CD14-positive monocyte (primary cell): Measurements from ENCODE around the gene CFAP299. TPM values are rescaled to one million over a fixed set of nuclear protein-coding genes. Genes with fewer than 3 reads are reported as not detected.

Experiments used
- DNase-seq, 3 donors: peaks; one replicate each; pipeline ENCODE4 v3.0.0-alpha.2; 2011 to 2022
- H2AFZ ChIP-seq: 2 replicates; pipeline ENCODE4 v1.6.0; 2012; ENCODE audit warnings: mild to moderate bottlenecking, low read depth, low read length, inconsistent platforms; ENCODE audit not compliant: insufficient read depth, poor library complexity, severe bottlenecking
- H3K27ac ChIP-seq, 2 donors: 1 replicate in 1 of 2; 2 replicates in 1 of 2; pipeline ENCODE4 v1.5.1; 2012 to 2013; ENCODE audit warnings: low read length in 2 of 2, control low read depth in 1 of 2, inconsistent platforms in 1 of 2, low read depth in 1 of 2, mild to moderate bottlenecking in 1 of 2
- H3K27me3 ChIP-seq, 2 donors: one replicate each; pipeline versions ENCODE4 v1.6.0 to v1.6.1; 2011 to 2013; ENCODE audit warnings: low read length in 2 of 2; ENCODE audit not compliant: control insufficient read depth in 2 of 2, insufficient read depth in 2 of 2
- H3K36me3 ChIP-seq, 2 donors: replicated peaks in 1 of 2; 1 replicate in 1 of 2; 2 replicates in 1 of 2; pipeline versions ENCODE4 v1.5.1 to v1.6.1; 2012 to 2013; ENCODE audit warnings: low read length in 2 of 2, control low read depth in 1 of 2, inconsistent platforms in 1 of 2, mild to moderate bottlenecking in 1 of 2; ENCODE audit not compliant: insufficient read depth in 2 of 2, control insufficient read depth in 1 of 2
- H3K4me1 ChIP-seq, 2 donors: 1 replicate in 1 of 2; 2 replicates in 1 of 2; pipeline versions ENCODE4 v1.5.1 to v1.6.1; 2012 to 2013; ENCODE audit warnings: low read length in 2 of 2, control low read depth in 1 of 2, inconsistent platforms in 1 of 2, mild to moderate bottlenecking in 1 of 2, moderate library complexity in 1 of 2; ENCODE audit not compliant: insufficient read depth in 2 of 2, control insufficient read depth in 1 of 2
- H3K4me2 ChIP-seq: replicated peaks from 2 replicates; pipeline ENCODE3; 2012; ENCODE audit warnings: low read length, moderate library complexity, mild to moderate bottlenecking; ENCODE audit not compliant: poor library complexity, severe bottlenecking; ENCODE audit errors: extremely low read depth
- H3K4me3 ChIP-seq, 3 experiments: fragments of 200-600 bp in 1 of 3; sonication (generic) in 1 of 3; replicated peaks in 1 of 3; 1 replicate in 2 of 3; 2 replicates in 1 of 3; pipeline ENCODE4 v1.5.1; 2011 to 2013; ENCODE audit warnings: low read length in 3 of 3, mild to moderate bottlenecking in 3 of 3, control low read depth in 2 of 3, low read depth in 2 of 3, inconsistent platforms in 1 of 3, moderate library complexity in 1 of 3
- H3K79me2 ChIP-seq: 2 replicates; pipeline ENCODE4 v1.6.0; 2012; ENCODE audit warnings: mild to moderate bottlenecking, control low read depth, inconsistent platforms, low read length, moderate library complexity; ENCODE audit not compliant: insufficient read depth
- H3K9ac ChIP-seq: 2 replicates; pipeline ENCODE4 v1.6.0; 2017; ENCODE audit warnings: low read length, mild to moderate bottlenecking; ENCODE audit not compliant: insufficient read depth, poor library complexity, severe bottlenecking
- H3K9me3 ChIP-seq, 2 donors: replicated peaks in 1 of 2; 1 replicate in 1 of 2; 2 replicates in 1 of 2; pipeline versions ENCODE4 v1.5.1 to v1.6.1; 2012 to 2013; ENCODE audit warnings: low read length in 2 of 2, control low read depth in 1 of 2; ENCODE audit not compliant: control insufficient read depth in 1 of 2, insufficient read depth in 1 of 2
- H4K20me1 ChIP-seq: 2 replicates; pipeline ENCODE4 v1.6.0; 2012; ENCODE audit warnings: mild to moderate bottlenecking, low read length, control low read depth, moderate library complexity; ENCODE audit not compliant: insufficient read depth
- H3K27ac Mint-ChIP-seq, 7 donors: one replicate each; pipeline ENCODE4 v1.8.0; 2020; ENCODE audit warnings: mild to moderate bottlenecking in 7 of 7, mixed read lengths in 7 of 7, moderate library complexity in 6 of 7, inconsistent platforms in 2 of 7
- H3K27me3 Mint-ChIP-seq, 3 donors: one replicate each; pipeline ENCODE4 v1.8.0; 2021 to 2022; ENCODE audit warnings: low read depth in 3 of 3, mild to moderate bottlenecking in 3 of 3, mixed read lengths in 3 of 3, moderate library complexity in 3 of 3, inconsistent platforms in 1 of 3
- H3K36me3 Mint-ChIP-seq, 2 donors: one replicate each; pipeline ENCODE4 v1.8.0; 2020; ENCODE audit warnings: mixed read lengths in 2 of 2, inconsistent platforms in 1 of 2, mild to moderate bottlenecking in 1 of 2
- H3K4me1 Mint-ChIP-seq: one replicate; pipeline ENCODE4 v1.8.0; 2020; ENCODE audit warnings: mild to moderate bottlenecking, mixed read lengths
- H3K4me3 Mint-ChIP-seq, 2 donors: one replicate each; pipeline ENCODE4 v1.8.0; 2020; ENCODE audit warnings: mild to moderate bottlenecking in 2 of 2, mixed read lengths in 2 of 2, moderate library complexity in 1 of 2
- H3K9me3 Mint-ChIP-seq, 7 donors: one replicate each; pipeline ENCODE4 v1.8.0; 2020 to 2022; ENCODE audit warnings: mixed read lengths in 7 of 7, mild to moderate bottlenecking in 6 of 7, moderate library complexity in 6 of 7, inconsistent platforms in 2 of 7
- CTCF ChIP-seq: fragments of 200-600 bp; IDR thresholded peaks from one replicate; pipeline ENCODE4 v1.8.0; 2022; ENCODE audit warnings: antibody characterized with exemption, mild to moderate bottlenecking
- WGBS: methylation state at CpG from one replicate; pipeline ENCODE4 v1.1.5; 2013; ENCODE audit warnings: missing lambda C conversion rate; ENCODE audit not compliant: insufficient coverage; 5-methylcytosine and 5-hydroxymethylcytosine counted together
- intact Hi-C, 2 donors: fragments of 100-400 bp; cut with micrococcal nuclease; formaldehyde crosslinking; loops; one replicate each; pipeline versions ENCODE4 v1.15.0 to v1.15.1; 2023
- polyA plus RNA-seq, 3 donors: library from polyadenylated mRNA; depleted of rRNA in 1 of 3; unstranded in 2 of 3; stranded (reverse) in 1 of 3; fragments of 300-500 nt in 2 of 3; fragments of >200 nt in 1 of 3; fragmentation: Illumina TruSeq in 2 of 3; gene quantifications; 1 replicate in 2 of 3; 2 replicates in 1 of 3; pipeline ENCODE4 v1.2.3, GENCODE V29; 2012 to 2021

CFAP299 gene
- polyA plus RNA-seq, 3 donors: not detected

DNA sequence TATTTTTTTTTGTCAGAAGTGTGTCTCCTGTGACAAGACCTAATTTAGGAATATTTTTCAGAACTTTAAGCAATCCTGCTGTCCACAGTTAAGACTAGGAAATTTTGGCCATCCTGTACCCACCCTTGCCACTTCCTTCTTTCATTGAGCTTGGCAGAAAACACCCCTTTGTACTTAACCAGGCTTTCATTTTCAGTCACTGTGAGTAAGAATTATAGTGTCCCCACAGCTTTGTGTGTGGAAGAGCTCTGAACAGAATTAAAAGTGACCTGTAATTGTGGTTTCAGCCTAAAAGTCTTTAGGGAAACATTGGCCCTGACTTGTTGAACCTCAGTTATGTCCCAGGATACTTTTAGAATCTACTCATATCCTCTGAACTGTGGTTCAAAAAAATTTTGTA lies 541.3 kb downstream of the CFAP299 start:
- intact Hi-C loops: no loop called here
- Histone ChIP-seq H3K4me2 (no peak overlapping the region), H3K79me2 (no peaks in the 10 kb centered on the region), H3K36me3 (no peaks in the 10 kb centered on the region), H3K4me3 (no peak overlapping the region), H3K4me1 (no peaks in the 10 kb centered on the region), H2AFZ (no peak overlapping the region), H3K9me3 (no peaks in the 10 kb centered on the region), H3K9ac (no peak overlapping the region), H3K27me3 (no peaks in the 10 kb centered on the region), H4K20me1 (no peaks in the 10 kb centered on the region), H3K27ac (no peak overlapping the region)
- no peaks in the 10 kb centered on the region for H3K27me3 Mint-ChIP-seq
- H3K9me3 Mint-ChIP-seq: peaks cover 0 to 5% (median 0%) of the 10 kb centered on the region in 7 donors
- no peak overlapping the region for H3K4me3 Mint-ChIP-seq
- no peaks in the 10 kb centered on the region for H3K4me1 Mint-ChIP-seq
- DNase-seq: no peak
- H3K27ac Mint-ChIP-seq: no peak overlapping the region
- no peaks in the 10 kb centered on the region for H3K36me3 Mint-ChIP-seq
- TF ChIP-seq CTCF: no peak

DNA sequence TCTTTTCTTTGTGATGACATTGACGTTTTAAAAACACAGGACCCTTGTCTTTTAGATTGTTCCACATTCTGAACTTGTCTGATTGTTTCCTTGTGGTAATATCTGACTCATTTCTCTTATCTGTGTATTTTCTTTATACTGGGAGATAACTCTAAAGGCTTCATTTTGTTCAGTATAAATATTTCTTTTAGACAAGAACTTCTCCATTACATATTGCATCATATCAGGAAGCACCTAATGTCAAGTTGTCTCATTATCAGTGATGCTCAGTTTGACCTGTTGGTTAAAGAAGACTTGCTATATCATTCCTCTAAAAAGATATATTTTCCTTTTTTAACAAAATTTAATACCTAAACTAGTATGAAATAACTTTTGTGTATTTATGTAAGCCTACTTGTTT lies 542.7 kb downstream of the CFAP299 start:
- Histone ChIP-seq H3K9ac (no peak overlapping the region), H3K79me2 (no peaks in the 10 kb centered on the region), H3K4me2 (no peak overlapping the region), H3K27me3 (no peaks in the 10 kb centered on the region), H3K27ac (no peak overlapping the region), H4K20me1 (no peaks in the 10 kb centered on the region), H3K4me3 (no peak overlapping the region), H3K4me1 (no peaks in the 10 kb centered on the region), H3K36me3 (no peaks in the 10 kb centered on the region), H2AFZ (no peak overlapping the region), H3K9me3 (no peaks in the 10 kb centered on the region)
- Mint-ChIP-seq H3K4me3 (no peak overlapping the region), H3K27me3 (no peaks in the 10 kb centered on the region), H3K36me3 (no peaks in the 10 kb centered on the region), H3K4me1 (no peaks in the 10 kb centered on the region), H3K9me3 (peaks cover 0 to 8% (median 3%) of the 10 kb centered on the region in 7 donors), H3K27ac (no peak overlapping the region)
- no peak for TF ChIP-seq CTCF
- WGBS: no CpG with 5 or more reads among the region's 1 CpG
- intact Hi-C loops: no loop called here
- no peak for DNase-seq
